Activated B cell treated with CpG ODN at 0.5 μM for 24 hours (primary cell): ENCODE results near the gene KANSL3. TPM values are rescaled to one million over a fixed set of nuclear protein-coding genes. Genes with fewer than 3 reads are reported as not detected.
"Not testable (repeated sequence)": the region's sequence is repeated elsewhere in the genome, so short reads cannot be mapped to it uniquely, and the experiment has no call there.

Experiments
- ATAC-seq: fragments of 200-7000 bp; cut with Tn5 transposase; one replicate; pipeline ENCODE4 v1.10.0; 2021; ENCODE audit warnings: low read depth, mild to moderate bottlenecking, moderate library complexity
- CTCF ChIA-PET: fragments of 350-600 bp; sonication (Branson Sonifier 250); formaldehyde crosslinking; loops from one replicate; lab custom pipeline; 2021; ENCODE audit warnings: antibody characterized with exemption; lab: Charles Lee
- POLR2A ChIA-PET: fragments of 350-600 bp; sonication (Branson Sonifier 250); formaldehyde crosslinking; loops from one replicate; lab custom pipeline; 2021; ENCODE audit warnings: antibody characterized with exemption; lab: Charles Lee
- DNase-seq: peaks from one replicate; pipeline ENCODE4 v3.0.0; 2022
- H3K27ac Mint-ChIP-seq: one replicate; pipeline ENCODE4 v1.8.0; 2020; ENCODE audit warnings: mixed read lengths
- H3K27me3 Mint-ChIP-seq: one replicate; pipeline ENCODE4 v1.8.0; 2021; ENCODE audit warnings: mixed read lengths
- H3K36me3 Mint-ChIP-seq: one replicate; pipeline ENCODE4 v1.8.0; 2021; ENCODE audit warnings: low read depth, mixed read lengths
- H3K4me1 Mint-ChIP-seq: one replicate; pipeline ENCODE4 v1.8.0; 2021; ENCODE audit warnings: mixed read lengths
- H3K4me3 Mint-ChIP-seq: one replicate; pipeline ENCODE4 v1.8.0; 2020; ENCODE audit warnings: mild to moderate bottlenecking, mixed read lengths
- H3K9me3 Mint-ChIP-seq: one replicate; pipeline ENCODE4 v1.8.0; 2020; ENCODE audit warnings: mixed read lengths
- CTCF ChIP-seq: fragments of 200-600 bp; IDR thresholded peaks from one replicate; pipeline ENCODE4 v1.8.0; 2022; ENCODE audit warnings: antibody characterized with exemption, mild to moderate bottlenecking
- intact Hi-C: fragments of 100-400 bp; cut with micrococcal nuclease; formaldehyde crosslinking; loops from one replicate; pipeline ENCODE4 v1.15.1; 2024
- total RNA-seq: library from RNA; stranded (reverse); gene quantifications from 2 replicates; pipeline ENCODE4 v1.2.3, GENCODE V29; 2022

The KANSL3 gene
- total RNA-seq, 1 donor from 2014 or later = 31.4 TPM

- Mint-ChIP-seq H3K36me3 (no peaks in the 10 kb centered on the region), H3K9me3 (no peaks in the 10 kb centered on the region), H3K27ac (no peak overlapping the region), H3K4me3 (no peak overlapping the region), H3K4me1 (no peaks in the 10 kb centered on the region), H3K27me3 (no peaks in the 10 kb centered on the region)
- no peak for TF ChIP-seq CTCF
- ChIA-PET CTCF (no interaction called here), POLR2A (no interaction called here)
- DNase-seq (no peak), ATAC-seq (no peak)
- intact Hi-C loops = no loop called here
These were observed 74.1 kb downstream of the KANSL3 start for GRCh38 chr2:96564026-96564425.

- POLR2A ChIA-PET = no interaction called here
- no peaks in the 10 kb centered on the region for H3K36me3 Mint-ChIP-seq
- peaks cover 16% of the 10 kb centered on the region for H3K4me1 Mint-ChIP-seq
- intact Hi-C loops = no loop called here
- H3K4me3 Mint-ChIP-seq = no peak overlapping the region
- TF ChIP-seq CTCF = no peak
- H3K9me3 Mint-ChIP-seq = no peaks in the 10 kb centered on the region
- no peak for DNase-seq
- no peak overlapping the region for H3K27ac Mint-ChIP-seq
- CTCF ChIA-PET = no interaction called here
- no peak for ATAC-seq
- no peaks in the 10 kb centered on the region for H3K27me3 Mint-ChIP-seq
These were observed 79.6 kb downstream of the KANSL3 start for GRCh38 chr2:96558485-96558884.

GRCh38 chr2:96558061-96558460 is 80.1 kb downstream of the KANSL3 start:
- Mint-ChIP-seq H3K4me3 (no peak overlapping the region), H3K36me3 (no peaks in the 10 kb centered on the region), H3K27me3 (no peaks in the 10 kb centered on the region), H3K9me3 (no peaks in the 10 kb centered on the region), H3K4me1 (peaks cover 17% of the 10 kb centered on the region), H3K27ac (no peak overlapping the region)
- ATAC-seq = no peak
- no peak for DNase-seq
- intact Hi-C loops = no loop called here
- POLR2A ChIA-PET = no interaction called here
- CTCF ChIA-PET = no interaction called here
- TF ChIP-seq CTCF = no peak

- H3K27me3 Mint-ChIP-seq, ATAC-seq, H3K27ac Mint-ChIP-seq, intact Hi-C loops, H3K9me3 Mint-ChIP-seq, H3K4me3 Mint-ChIP-seq, H3K36me3 Mint-ChIP-seq, DNase-seq: not testable (repeated sequence)
- POLR2A ChIA-PET = interaction anchor here (0.6 kb wide), 1 partner anchor 75 kb away, joined by 7 read pairs; no protein-coding TSS in a partner anchor
- CTCF ChIA-PET = interaction anchor here (1.4 kb wide), 1 partner anchor 150 kb away, joined by 7 read pairs; no protein-coding TSS in a partner anchor
- peaks cover 17% of the 10 kb centered on the region for H3K4me1 Mint-ChIP-seq
These were observed 80.7 kb downstream of the KANSL3 start for GRCh38 chr2:96557421-96557820.

- TF ChIP-seq CTCF = no peak
- ATAC-seq (no peak), DNase-seq (no peak)
- Mint-ChIP-seq H3K27me3 (no peaks in the 10 kb centered on the region), H3K4me1 (peaks cover 17% of the 10 kb centered on the region), H3K36me3 (peaks cover 13% of the 10 kb centered on the region), H3K9me3 (no peaks in the 10 kb centered on the region), H3K4me3 (no peak overlapping the region), H3K27ac (no peak overlapping the region)
- POLR2A ChIA-PET = interaction anchor here (0.5 to 0.9 kb wide), 3 partner anchors 29 to 179 kb away, joined by 3 to 7 read pairs (median 3); no protein-coding TSS in a partner anchor
- CTCF ChIA-PET = interaction anchor here (1.0 to 3.7 kb wide), 3 partner anchors 18 to 564 kb away, joined by 3 to 34 read pairs (median 7); partner anchors contain the start of gene ARID5A
- intact Hi-C loops = no loop called here
These were observed 81.4 kb downstream of the KANSL3 start for GRCh38 chr2:96556441-96557330.
